SK-N-SH treated with all-trans-retinoic acid at 6 μM for 48 hours (cell line): ENCODE results near the gene ARHGAP10.

Source experiments
- CREB5 ChIP-seq: fragments of 250-450 bp; sonication (Bioruptor Pico); IDR thresholded peaks from 2 replicates; pipeline ENCODE4 v1.5.1; 2020; ENCODE audit warnings: low read depth, mild to moderate bottlenecking, moderate library complexity
- PATZ1 ChIP-seq: fragments of 250-450 bp; sonication (Bioruptor Pico); IDR thresholded peaks from 2 replicates; pipeline ENCODE4 v1.8.0; 2020; ENCODE audit warnings: mild to moderate bottlenecking, moderate library complexity, borderline replicate concordance
- POU6F1 ChIP-seq: fragments of 250-450 bp; sonication (Bioruptor Pico); IDR thresholded peaks from 2 replicates; pipeline ENCODE4 v1.8.0; 2021; ENCODE audit warnings: low read depth, mild to moderate bottlenecking, moderate library complexity, borderline replicate concordance
- TOX ChIP-seq: fragments of 250-450 bp; sonication (Bioruptor Pico); IDR thresholded peaks from 2 replicates; pipeline ENCODE4 v1.8.0; 2021; ENCODE audit warnings: mild to moderate bottlenecking, moderate library complexity, borderline replicate concordance
- TSHZ2 ChIP-seq: fragments of 250-450 bp; sonication (Bioruptor Pico); IDR thresholded peaks from 2 replicates; pipeline ENCODE4 v1.5.0; 2020; ENCODE audit warnings: mild to moderate bottlenecking, moderate library complexity
- ZFP3 ChIP-seq: fragments of 250-450 bp; sonication (Bioruptor Pico); IDR thresholded peaks from 2 replicates; pipeline ENCODE4 v1.5.0; 2020; ENCODE audit warnings: mild to moderate bottlenecking, moderate library complexity
- ZFP30 ChIP-seq: fragments of 450-650 bp; formaldehyde crosslinking; IDR thresholded peaks from 2 replicates; pipeline ENCODE4 v1.5.0; 2022; ENCODE audit warnings: mild to moderate bottlenecking, moderate library complexity
- ZNF565 ChIP-seq: fragments of 450-650 bp; formaldehyde crosslinking; conservative IDR thresholded peaks from 2 replicates; pipeline ENCODE4 v1.5.0; 2020; ENCODE audit warnings: low read depth, mild to moderate bottlenecking, moderate library complexity

- TF ChIP-seq POU6F1 (CRISPR knock-in tag) (no peak), ZNF565 (no peak), PATZ1 (CRISPR knock-in tag) (no peak), CREB5 (CRISPR knock-in tag) (no peak), ZFP30 (CRISPR knock-in tag) (no peak), TOX (CRISPR knock-in tag) (no peak), TSHZ2 (CRISPR knock-in tag) (no peak), ZFP3 (CRISPR knock-in tag) (no peak)
Observed at GRCh38 chr4:147833254-147833653, 101.4 kb downstream of the ARHGAP10 start.
